CD4-positive, alpha-beta memory T cell (primary cell): ENCODE results near the gene NTHL1. TPM values are rescaled to one million over a fixed set of nuclear protein-coding genes. Genes with fewer than 3 reads are reported as not detected.

ENCODE experiments used
- CTCF ChIA-PET: fragments of 350-600 bp; sonication (Branson Sonifier 250); formaldehyde crosslinking; loops from one replicate; lab custom pipeline; 2021; ENCODE audit warnings: inconsistent platforms; ENCODE audit not compliant: partially characterized antibody; lab: Charles Lee
- POLR2A ChIA-PET: fragments of 350-600 bp; sonication (Branson Sonifier 250); formaldehyde crosslinking; loops from one replicate; lab custom pipeline; 2021; ENCODE audit not compliant: partially characterized antibody; lab: Charles Lee
- DNase-seq, 5 donors: peaks; one replicate each; pipeline versions ENCODE4 v3.0.0 to v3.0.0-alpha.2; 2020 to 2022; ENCODE audit warnings: mixed read lengths in 1 of 5
- H3K27ac ChIP-seq: one replicate; pipeline ENCODE4 v1.7.0; 2013; ENCODE audit warnings: low read depth, low read length
- H3K27me3 ChIP-seq: 2 replicates; pipeline ENCODE4 v1.7.0; 2013; ENCODE audit warnings: mild to moderate bottlenecking, low read length, moderate library complexity; ENCODE audit not compliant: insufficient read depth
- H3K36me3 ChIP-seq: 2 replicates; pipeline ENCODE4 v1.7.0; 2013; ENCODE audit warnings: mild to moderate bottlenecking, low read length, moderate library complexity; ENCODE audit not compliant: insufficient read depth
- H3K4me1 ChIP-seq: 2 replicates; pipeline ENCODE4 v1.7.0; 2013; ENCODE audit warnings: mild to moderate bottlenecking, low read length, moderate library complexity; ENCODE audit not compliant: insufficient read depth
- H3K4me3 ChIP-seq, 2 donors: one replicate each; pipeline ENCODE4 v1.7.0; 2013; ENCODE audit warnings: low read length in 2 of 2, mild to moderate bottlenecking in 1 of 2
- H3K9me3 ChIP-seq, 2 donors: one replicate each; pipeline ENCODE4 v1.7.0; 2013; ENCODE audit warnings: low read length in 2 of 2, control low read depth in 1 of 2; ENCODE audit not compliant: control insufficient read depth in 1 of 2
- H3K27ac Mint-ChIP-seq, 7 donors: one replicate each; pipeline ENCODE4 v1.8.0; 2020 to 2021; ENCODE audit warnings: mixed read lengths in 7 of 7, mild to moderate bottlenecking in 6 of 7, inconsistent platforms in 3 of 7, moderate library complexity in 3 of 7
- H3K27me3 Mint-ChIP-seq, 2 donors: one replicate each; pipeline ENCODE4 v1.8.0; 2020 to 2021; ENCODE audit warnings: mixed read lengths in 2 of 2
- H3K36me3 Mint-ChIP-seq, 2 donors: one replicate each; pipeline ENCODE4 v1.8.0; 2020 to 2021; ENCODE audit warnings: mixed read lengths in 2 of 2, inconsistent platforms in 1 of 2, mild to moderate bottlenecking in 1 of 2
- H3K4me1 Mint-ChIP-seq, 4 donors: one replicate each; pipeline ENCODE4 v1.8.0; 2020 to 2021; ENCODE audit warnings: mixed read lengths in 4 of 4, mild to moderate bottlenecking in 1 of 4
- H3K4me3 Mint-ChIP-seq, 8 donors: one replicate each; pipeline ENCODE4 v1.8.0; 2020 to 2021; ENCODE audit warnings: mixed read lengths in 8 of 8, mild to moderate bottlenecking in 7 of 8, moderate library complexity in 6 of 8, inconsistent platforms in 3 of 8
- H3K9me3 Mint-ChIP-seq, 8 donors: one replicate each; pipeline ENCODE4 v1.8.0; 2020 to 2021; ENCODE audit warnings: mixed read lengths in 8 of 8, mild to moderate bottlenecking in 5 of 8, inconsistent platforms in 3 of 8, moderate library complexity in 1 of 8
- intact Hi-C: fragments of 100-400 bp; cut with micrococcal nuclease; formaldehyde crosslinking; loops from one replicate; pipeline ENCODE4 v1.15.1; 2023
- polyA plus RNA-seq, 2 donors: library from polyadenylated mRNA; unstranded; fragments of 300-500 nt; fragmentation: Illumina TruSeq; gene quantifications; one replicate each; pipeline ENCODE4 v1.2.3, GENCODE V29; 2021
- total RNA-seq, 2 experiments: library from RNA; stranded (reverse); gene quantifications; one replicate each; pipeline ENCODE4 v1.2.3, GENCODE V29; 2021

Gene NTHL1
- total RNA-seq (10 to 100 TPM in 1 of 2 experiments, 1 to 10 TPM in 1; 9.3 to 12.0 TPM), polyA plus RNA-seq (10 to 100 TPM; 13.5 to 20.1 TPM)

DNA sequence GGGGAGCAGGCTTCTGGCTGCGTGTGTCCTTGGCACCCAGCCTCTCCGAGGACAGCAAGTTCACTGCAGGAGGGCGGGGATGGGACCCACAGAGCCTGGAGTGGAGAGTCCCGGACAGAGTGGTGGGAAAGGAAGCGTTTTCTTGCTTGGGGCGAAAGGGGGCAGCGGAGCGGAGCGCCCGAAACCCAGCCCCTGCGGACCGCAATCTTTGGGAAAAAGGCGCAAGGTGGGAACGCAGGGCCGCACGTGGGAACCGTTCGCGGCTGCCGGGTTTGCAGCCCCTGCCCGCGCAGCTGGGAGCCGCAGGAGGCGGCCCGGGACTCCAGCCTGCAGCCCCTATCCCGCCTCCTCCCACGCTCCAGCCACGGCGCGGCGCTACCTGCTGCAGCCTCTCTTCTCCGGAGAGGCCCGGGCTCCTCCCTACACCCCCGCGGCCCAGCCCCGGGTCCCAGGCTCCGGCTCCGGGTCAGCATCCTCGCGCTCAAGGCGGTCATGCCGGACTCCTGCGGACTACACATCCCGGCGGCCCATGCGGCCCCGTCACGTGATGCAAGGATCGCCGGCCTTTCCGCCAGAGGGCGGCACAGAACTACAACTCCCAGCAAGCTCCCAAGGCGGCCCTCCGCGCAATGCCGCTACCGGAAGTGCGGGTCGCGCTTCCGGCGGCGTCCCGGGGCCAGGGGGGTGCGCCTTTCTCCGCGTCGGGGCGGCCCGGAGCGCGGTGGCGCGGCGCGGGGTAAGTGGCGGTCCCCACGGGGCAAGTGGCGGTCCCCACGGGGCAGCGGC lies at the start of gene NTHL1, which contains the start of gene TSC2:
NTHL1 (minus strand) TSS at position 505 of the 786 bp plus-strand sequence; CDS start at position 494, 11 bp downstream.
TSC2 (plus strand) TSS at position 656 of the 786 bp plus-strand sequence. CDS start 631 bp downstream, outside the sequence.
- POLR2A ChIA-PET: interaction anchor here (0.7 to 3.5 kb wide), 18 partner anchors 9 to 705 kb away, joined by 3 to 38 read pairs (median 3); partner anchors contain the start of genes CEMP1, ECI1, NHERF2 and PKD1
- peak within 1 kb of the TSS; percentile 91 to 96 (median 93) for H3K4me3 Mint-ChIP-seq

DNA sequence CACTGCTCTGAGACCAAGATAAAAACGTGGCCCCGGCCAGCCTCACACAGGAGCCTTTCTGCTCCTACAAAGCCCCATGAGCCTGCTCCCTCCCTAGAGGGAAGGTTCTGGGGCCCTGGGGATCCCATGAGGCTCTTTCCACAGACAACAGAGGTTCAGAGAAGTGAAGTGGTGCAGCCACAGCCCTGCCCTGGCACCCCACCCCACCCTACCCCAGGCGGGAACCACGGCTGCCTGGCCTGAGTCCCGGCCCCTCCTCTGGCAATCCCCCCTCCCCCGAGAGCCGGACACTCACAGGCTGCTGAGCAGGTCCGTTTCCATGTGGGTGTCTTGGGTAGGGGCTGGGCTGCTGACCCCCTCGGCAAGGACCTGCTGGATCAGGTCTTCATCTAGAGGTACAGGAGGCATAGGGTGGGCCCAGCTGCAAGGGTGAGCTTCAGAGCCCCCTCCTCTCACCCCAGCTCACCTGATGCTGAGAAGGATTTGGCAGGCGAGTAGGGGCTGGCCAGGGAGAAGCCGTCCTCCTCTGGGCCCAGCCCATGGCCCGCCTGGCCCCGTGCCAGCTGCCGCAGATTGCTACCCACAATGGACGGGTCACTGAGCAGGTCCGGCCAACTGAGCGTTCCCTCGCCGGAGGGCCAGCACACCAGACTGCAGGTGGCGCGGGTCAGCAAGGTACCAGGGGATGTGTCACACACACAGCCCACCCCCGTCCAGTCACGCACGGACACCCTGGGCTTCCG lies 49.4 kb upstream of the NTHL1 start:
- Histone ChIP-seq H3K27ac (no peak overlapping the region), H3K27me3 (no peaks in the 10 kb centered on the region), H3K36me3 (peaks cover 3% of the 10 kb centered on the region), H3K4me1 (no peaks in the 10 kb centered on the region), H3K4me3 (no peak overlapping the region), H3K9me3 (no peaks in the 10 kb centered on the region)
- peaks cover 10 to 11% of the 10 kb centered on the region in 2 donors for H3K36me3 Mint-ChIP-seq
- ChIA-PET POLR2A (no interaction called here), CTCF (no interaction called here)
- H3K27ac Mint-ChIP-seq: peak overlapping the region in 1 of 7 donors; percentile 73
- intact Hi-C loops: no loop called here
- no peak overlapping the region for H3K4me3 Mint-ChIP-seq
- H3K4me1 Mint-ChIP-seq: no peaks in the 10 kb centered on the region
- H3K9me3 Mint-ChIP-seq: no peaks in the 10 kb centered on the region
- no peaks in the 10 kb centered on the region for H3K27me3 Mint-ChIP-seq
- no peak for DNase-seq

More for the DNA sequence above, at the start of gene NTHL1, which contains the start of gene TSC2:
- H3K27ac Mint-ChIP-seq: peak within 1 kb of the TSS; percentile 42 to 91 (median 85)
- CTCF ChIA-PET: interaction anchor here (1.3 to 1.5 kb wide), 2 partner anchors 8 to 93 kb away, joined by 5 to 11 read pairs; no protein-coding TSS in a partner anchor
- H3K27me3 Mint-ChIP-seq: no peaks in the 10 kb centered on the region
- Histone ChIP-seq H3K27me3 (no peaks in the 10 kb centered on the region), H3K27ac (peak within 1 kb of the TSS; percentile 73), H3K4me3 (peak within 1 kb of the TSS; percentile 81 to 82), H3K36me3 (peaks cover 5% of the 10 kb centered on the region), H3K4me1 (peaks cover 24% of the 10 kb centered on the region), H3K9me3 (no peaks in the 10 kb centered on the region)
- DNase-seq: peak; percentile 88 to 91 (median 89)
- peaks cover 11 to 27% (median 17%) of the 10 kb centered on the region in 4 donors for H3K4me1 Mint-ChIP-seq
- intact Hi-C loops: loop anchor here (1.0 to 5.0 kb wide), 6 partner anchors 25 to 413 kb away; partner anchors contain the start of genes RNPS1, TEDC2, TRAF7 and ZNF598
- peaks cover 2 to 12% of the 10 kb centered on the region in 2 donors for H3K36me3 Mint-ChIP-seq
- H3K9me3 Mint-ChIP-seq: no peaks in the 10 kb centered on the region

- Histone ChIP-seq H3K4me1 (no peaks in the 10 kb centered on the region), H3K9me3 (no peaks in the 10 kb centered on the region), H3K27ac (no peak overlapping the region), H3K36me3 (peaks cover 3% of the 10 kb centered on the region), H3K27me3 (no peaks in the 10 kb centered on the region), H3K4me3 (no peak overlapping the region)
- POLR2A ChIA-PET: no interaction called here
- H3K36me3 Mint-ChIP-seq: peaks cover 5 to 7% of the 10 kb centered on the region in 2 donors
- no peaks in the 10 kb centered on the region for H3K9me3 Mint-ChIP-seq
- intact Hi-C loops: no loop called here
- CTCF ChIA-PET: no interaction called here
- no peak for DNase-seq
- H3K27ac Mint-ChIP-seq: no peak overlapping the region
- H3K4me1 Mint-ChIP-seq: no peaks in the 10 kb centered on the region
- no peaks in the 10 kb centered on the region for H3K27me3 Mint-ChIP-seq
- H3K4me3 Mint-ChIP-seq: no peak overlapping the region
Measured at GRCh38 chr16:2095918-2096582, 48.4 kb upstream of the NTHL1 start.

GRCh38 chr16:2095315-2095853 lies 47.8 kb upstream of the NTHL1 start:
- H3K4me3 Mint-ChIP-seq: no peak overlapping the region
- Histone ChIP-seq H3K4me1 (no peaks in the 10 kb centered on the region), H3K27me3 (no peaks in the 10 kb centered on the region), H3K4me3 (no peak overlapping the region), H3K27ac (no peak overlapping the region), H3K36me3 (peaks cover 3% of the 10 kb centered on the region), H3K9me3 (no peaks in the 10 kb centered on the region)
- no peak for DNase-seq
- intact Hi-C loops: no loop called here
- peaks cover 5 to 6% of the 10 kb centered on the region in 2 donors for H3K36me3 Mint-ChIP-seq
- POLR2A ChIA-PET: no interaction called here
- CTCF ChIA-PET: no interaction called here
- H3K4me1 Mint-ChIP-seq: no peaks in the 10 kb centered on the region
- no peak overlapping the region for H3K27ac Mint-ChIP-seq
- no peaks in the 10 kb centered on the region for H3K27me3 Mint-ChIP-seq
- no peaks in the 10 kb centered on the region for H3K9me3 Mint-ChIP-seq

DNA sequence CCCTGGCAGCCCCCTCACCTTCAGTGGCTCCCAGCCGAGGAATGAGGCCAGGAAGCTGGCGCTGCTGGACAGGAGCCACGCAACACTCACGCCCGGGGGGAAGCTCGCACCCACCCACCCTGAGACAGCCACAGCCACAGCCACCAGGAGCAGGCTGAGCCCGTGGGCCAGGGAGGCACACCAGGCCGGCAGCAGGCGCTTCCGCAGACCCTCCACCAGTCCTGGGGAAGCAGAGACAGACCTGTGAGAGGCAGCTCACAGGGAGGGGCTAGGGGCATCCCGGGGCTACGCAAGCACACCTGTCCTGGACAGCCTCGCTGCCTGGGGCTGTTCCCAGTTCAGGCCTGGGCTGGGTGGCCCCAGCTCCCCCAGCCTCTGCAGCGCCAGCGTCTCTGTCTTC lies 46.2 kb upstream of the NTHL1 start:
- H3K4me1 Mint-ChIP-seq: no peaks in the 10 kb centered on the region
- no peak overlapping the region for H3K4me3 Mint-ChIP-seq
- Histone ChIP-seq H3K27me3 (no peaks in the 10 kb centered on the region), H3K36me3 (peaks cover 3% of the 10 kb centered on the region), H3K27ac (no peak overlapping the region), H3K4me1 (no peaks in the 10 kb centered on the region), H3K4me3 (no peak overlapping the region), H3K9me3 (no peaks in the 10 kb centered on the region)
- ChIA-PET CTCF (interaction anchor here (1.0 kb wide), 1 partner anchor 47 kb away, joined by 4 read pairs; no protein-coding TSS in a partner anchor), POLR2A (no interaction called here)
- no peak overlapping the region for H3K27ac Mint-ChIP-seq
- no peak for DNase-seq
- no peaks in the 10 kb centered on the region for H3K9me3 Mint-ChIP-seq
- peaks cover 5 to 10% of the 10 kb centered on the region in 2 donors for H3K36me3 Mint-ChIP-seq
- intact Hi-C loops: no loop called here
- H3K27me3 Mint-ChIP-seq: no peaks in the 10 kb centered on the region

- no peak overlapping the region for H3K27ac ChIP-seq
- peaks cover 5 to 17% of the 10 kb centered on the region in 2 donors for H3K36me3 Mint-ChIP-seq
Measured at GRCh38 chr16:2092866-2093265, 45.2 kb upstream of the NTHL1 start.

More at GRCh38 chr16:2092866-2093265, 45.2 kb upstream of the NTHL1 start:
- Mint-ChIP-seq H3K27me3 (no peaks in the 10 kb centered on the region), H3K4me1 (no peaks in the 10 kb centered on the region), H3K4me3 (no peak overlapping the region), H3K27ac (no peak overlapping the region), H3K9me3 (no peaks in the 10 kb centered on the region)
- CTCF ChIA-PET: interaction anchor here (1.0 kb wide), 1 partner anchor 48 kb away, joined by 4 read pairs; no protein-coding TSS in a partner anchor
- no peaks in the 10 kb centered on the region for H3K27me3 ChIP-seq
- H3K4me3 ChIP-seq: no peak overlapping the region
- DNase-seq: no peak
- POLR2A ChIA-PET: no interaction called here
- peaks cover 3% of the 10 kb centered on the region for H3K36me3 ChIP-seq
- intact Hi-C loops: no loop called here
- H3K9me3 ChIP-seq: no peaks in the 10 kb centered on the region
- H3K4me1 ChIP-seq: no peaks in the 10 kb centered on the region
